GM10248 (cell line): ENCODE data around the gene IRF5.
"Not testable (repeated sequence)": the region's sequence is repeated elsewhere in the genome, so short reads cannot be mapped to it uniquely, and the experiment has no call there.

Experiments
- CTCF ChIA-PET: fragments of 300-600 bp; sonication (Branson Sonifier 250); formaldehyde crosslinking; extraction: SDS; loops from one replicate; lab custom pipeline; 2021; ENCODE audit warnings: antibody characterized with exemption; lab: Yijun Ruan, JAX
- POLR2A ChIA-PET: fragments of 350-650 bp; sonication (Branson Sonifier 250); formaldehyde crosslinking; extraction: SDS; loops from one replicate; lab custom pipeline; 2020; ENCODE audit warnings: antibody characterized with exemption; lab: Yijun Ruan, JAX
- DNase-seq: peaks from one replicate; pipeline ENCODE4 v3.0.0; 2012; ENCODE audit errors: extremely low spot score
- CTCF ChIP-seq: IDR thresholded peaks from 2 replicates; pipeline ENCODE4 v1.5.1; 2012; ENCODE audit warnings: mild to moderate bottlenecking, low read depth; ENCODE audit errors: extremely low read depth, missing control alignments, control extremely low read depth

Gene IRF5

DNA sequence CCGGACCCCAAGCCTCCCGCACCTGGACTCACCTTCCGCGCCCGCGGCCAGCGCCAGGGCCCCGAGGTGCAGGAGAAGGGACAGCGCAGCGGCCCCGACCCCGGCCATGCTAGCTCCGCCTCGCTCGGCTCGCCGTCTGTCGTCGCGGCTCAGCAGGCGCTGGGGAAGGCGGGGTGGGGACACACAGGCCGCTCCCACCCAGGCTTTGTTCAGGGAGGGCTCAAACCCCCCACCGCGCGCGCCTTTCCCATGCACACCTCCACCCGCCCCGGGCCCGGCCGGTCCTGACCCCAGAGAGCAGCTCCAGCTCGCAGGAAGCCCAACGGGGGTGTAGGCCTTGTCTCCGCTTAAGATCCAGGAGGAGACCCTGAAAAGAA is 27.2 kb upstream of the IRF5 start, which contains the start of gene KCP:
Gene KCP, minus strand, starts transcription at position 141 of the 377 bp plus-strand sequence. Its CDS starts 33 bp downstream, at position 108.
- no peak for TF ChIP-seq CTCF
- ChIA-PET POLR2A (interaction anchor here (1.2 kb wide), 1 partner anchor 26 kb away, joined by 3 read pairs; no protein-coding TSS in a partner anchor), CTCF (interaction anchor here (1.0 to 2.0 kb wide), 5 partner anchors 10 to 300 kb away, joined by 3 to 9 read pairs (median 3); no protein-coding TSS in a partner anchor)
- DNase-seq: no peak

- no peak for DNase-seq
- ChIA-PET CTCF (interaction anchor here (0.8 to 2.0 kb wide), 7 partner anchors 9 to 302 kb away, joined by 3 to 9 read pairs (median 4); no protein-coding TSS in a partner anchor), POLR2A (interaction anchor here (0.5 kb wide), 1 partner anchor 124 kb away, joined by 3 read pairs; no protein-coding TSS in a partner anchor)
- TF ChIP-seq CTCF: no peak
Observed at GRCh38 chr7:128911423-128912031, 26.2 kb upstream of the IRF5 start.

- POLR2A ChIA-PET: no interaction called here
- CTCF ChIA-PET: interaction anchor here (1.4 to 1.9 kb wide), 3 partner anchors 10 to 179 kb away, joined by 4 to 9 read pairs (median 6); no protein-coding TSS in a partner anchor
- no peak for TF ChIP-seq CTCF
- no peak for DNase-seq
Observed at GRCh38 chr7:128912281-128912680, 25.4 kb upstream of the IRF5 start.

DNA sequence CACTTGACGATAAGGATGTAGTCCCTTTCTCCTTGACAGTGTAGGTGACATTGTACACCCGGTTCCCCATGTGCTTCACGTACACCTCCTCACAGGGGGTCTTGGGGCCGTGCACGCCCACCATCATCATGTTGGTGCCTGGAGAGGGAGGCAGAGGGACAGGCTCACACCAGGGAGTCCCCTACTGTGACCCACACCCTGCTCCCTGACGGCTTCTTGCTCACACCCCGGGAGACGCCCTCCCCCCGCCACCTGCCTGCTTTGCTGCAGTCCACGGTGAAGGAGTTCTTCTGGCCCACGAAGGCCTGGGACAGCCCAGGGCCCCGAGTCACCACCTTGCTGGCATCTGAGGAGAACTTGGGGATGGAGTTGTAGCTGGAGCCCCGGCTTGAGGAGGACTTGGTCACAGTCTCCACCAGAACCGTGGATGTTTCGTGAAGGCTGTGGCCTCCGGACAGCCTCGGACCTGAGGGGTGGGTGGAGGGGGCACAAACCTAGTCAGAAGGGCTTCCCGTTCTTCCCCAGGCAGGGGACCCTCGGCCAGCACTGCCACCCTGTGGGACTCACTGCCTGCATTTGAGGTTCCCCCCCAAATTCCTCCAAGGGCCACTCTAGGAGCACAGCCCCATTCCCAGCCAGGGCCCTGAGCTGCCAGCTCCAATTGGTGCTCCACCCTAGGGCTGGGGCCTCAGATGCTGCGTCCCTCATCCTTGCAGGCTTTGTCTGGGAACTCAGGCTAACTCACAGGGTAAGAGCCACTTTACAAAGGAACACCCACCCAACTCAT is 24.8 kb upstream of the IRF5 start:
- CTCF ChIA-PET, POLR2A ChIA-PET, DNase-seq: not testable (repeated sequence)

GRCh38 chr7:128913870-128914565 is 23.7 kb upstream of the IRF5 start:
- DNase-seq: no peak
- TF ChIP-seq CTCF: no peak
- CTCF ChIA-PET: interaction anchor here (1.1 to 1.5 kb wide), 8 partner anchors 10 to 487 kb away, joined by 3 to 7 read pairs (median 4); no protein-coding TSS in a partner anchor
- POLR2A ChIA-PET: interaction anchor here (0.6 kb wide), 1 partner anchor 25 kb away, joined by 3 read pairs; no protein-coding TSS in a partner anchor

GRCh38 chr7:128914566-128915151 is 23.1 kb upstream of the IRF5 start:
- no peak for TF ChIP-seq CTCF
- peak; percentile 80 for DNase-seq
- ChIA-PET POLR2A (interaction anchor here (0.6 kb wide), 1 partner anchor 25 kb away, joined by 3 read pairs; no protein-coding TSS in a partner anchor), CTCF (interaction anchor here (0.8 to 1.5 kb wide), 9 partner anchors 11 to 488 kb away, joined by 3 to 7 read pairs (median 4); partner anchors contain the start of gene IRF5)
